Muscle layer of duodenum (tissue), 2 donors: ENCODE data around the gene EPN1.
A peak's percentile ranks its signal among the peaks of the same experiment; 100 is the strongest.

Source experiments
- H3K27ac ChIP-seq: one replicate; pipeline ENCODE4 v1.7.0; 2013; ENCODE audit warnings: mild to moderate bottlenecking, low read length
- H3K27me3 ChIP-seq: one replicate; pipeline ENCODE4 v1.7.0; 2013; ENCODE audit warnings: low read depth, mild to moderate bottlenecking, control low read depth, low read length
- H3K36me3 ChIP-seq, 2 donors: one replicate each; pipeline ENCODE4 v1.7.0; 2013; ENCODE audit warnings: low read length in 2 of 2, control low read depth in 1 of 2, mild to moderate bottlenecking in 1 of 2; ENCODE audit not compliant: insufficient read depth in 2 of 2, control insufficient read depth in 1 of 2
- H3K4me1 ChIP-seq, 2 donors: one replicate each; pipeline ENCODE4 v1.7.0; 2013; ENCODE audit warnings: low read length in 2 of 2, mild to moderate bottlenecking in 2 of 2, control low read depth in 1 of 2, moderate library complexity in 1 of 2; ENCODE audit not compliant: insufficient read depth in 2 of 2, control insufficient read depth in 1 of 2
- H3K4me3 ChIP-seq, 2 donors: one replicate each; pipeline ENCODE4 v1.7.0; 2013; ENCODE audit warnings: low read length in 2 of 2, low read depth in 1 of 2, mild to moderate bottlenecking in 1 of 2
- H3K9me3 ChIP-seq, 2 donors: one replicate each; pipeline ENCODE4 v1.7.0; 2013; ENCODE audit warnings: low read length in 2 of 2, control low read depth in 1 of 2, mild to moderate bottlenecking in 1 of 2; ENCODE audit not compliant: control insufficient read depth in 1 of 2
- donor health status: healthy.

EPN1 gene

GRCh38 chr19:55654868-55655647, 20.0 kb upstream of the EPN1 start, which contains the start of gene U2AF2:
U2AF2 (plus strand) TSS chr19:55655035; CDS start chr19:55655105, 70 bp downstream.
- Histone ChIP-seq H3K36me3 (peaks cover 0 to 26% of the 10 kb centered on the region in 2 donors), H3K4me3 (peak within 1 kb of the TSS; percentile 94 to 95), H3K27ac (peak within 1 kb of the TSS; percentile 99), H3K27me3 (no peaks in the 10 kb centered on the region), H3K9me3 (no peaks in the 10 kb centered on the region), H3K4me1 (peaks cover 24 to 48% of the 10 kb centered on the region in 2 donors)

DNA sequence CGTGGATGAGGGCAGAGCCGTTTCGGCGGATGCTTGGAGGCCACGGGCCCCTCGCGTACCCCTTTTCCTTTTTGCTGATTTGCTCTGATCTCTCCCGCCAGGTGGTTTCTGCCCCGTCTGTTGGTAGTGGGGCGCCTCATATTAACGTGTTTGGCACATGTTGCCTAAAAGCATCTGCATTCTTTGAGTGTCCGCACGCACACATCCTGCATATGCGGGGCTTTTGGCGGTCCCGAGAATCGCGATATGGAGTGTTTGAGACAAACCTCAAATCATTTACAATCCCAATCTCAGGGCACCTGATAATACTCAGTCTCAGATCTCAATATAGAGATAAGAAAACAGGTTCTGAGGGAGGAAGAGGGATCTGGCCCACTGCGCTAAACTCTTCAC, 19.4 kb upstream of the EPN1 start:
- peak overlapping the region; percentile 88 for H3K27ac ChIP-seq
- peaks cover 2 to 32% of the 10 kb centered on the region in 2 donors for H3K36me3 ChIP-seq
- H3K9me3 ChIP-seq = no peaks in the 10 kb centered on the region
- peaks cover 24 to 48% of the 10 kb centered on the region in 2 donors for H3K4me1 ChIP-seq
- H3K27me3 ChIP-seq = no peaks in the 10 kb centered on the region
- H3K4me3 ChIP-seq = peak overlapping the region; percentile 94 to 95

GRCh38 chr19:55656552-55656951, 18.5 kb upstream of the EPN1 start:
- Histone ChIP-seq H3K36me3 (peaks cover 11 to 41% of the 10 kb centered on the region in 2 donors), H3K27ac (peak overlapping the region; percentile 88), H3K4me3 (peak overlapping the region; percentile 94 to 95), H3K9me3 (no peaks in the 10 kb centered on the region), H3K4me1 (peaks cover 24 to 48% of the 10 kb centered on the region in 2 donors), H3K27me3 (no peaks in the 10 kb centered on the region)

DNA sequence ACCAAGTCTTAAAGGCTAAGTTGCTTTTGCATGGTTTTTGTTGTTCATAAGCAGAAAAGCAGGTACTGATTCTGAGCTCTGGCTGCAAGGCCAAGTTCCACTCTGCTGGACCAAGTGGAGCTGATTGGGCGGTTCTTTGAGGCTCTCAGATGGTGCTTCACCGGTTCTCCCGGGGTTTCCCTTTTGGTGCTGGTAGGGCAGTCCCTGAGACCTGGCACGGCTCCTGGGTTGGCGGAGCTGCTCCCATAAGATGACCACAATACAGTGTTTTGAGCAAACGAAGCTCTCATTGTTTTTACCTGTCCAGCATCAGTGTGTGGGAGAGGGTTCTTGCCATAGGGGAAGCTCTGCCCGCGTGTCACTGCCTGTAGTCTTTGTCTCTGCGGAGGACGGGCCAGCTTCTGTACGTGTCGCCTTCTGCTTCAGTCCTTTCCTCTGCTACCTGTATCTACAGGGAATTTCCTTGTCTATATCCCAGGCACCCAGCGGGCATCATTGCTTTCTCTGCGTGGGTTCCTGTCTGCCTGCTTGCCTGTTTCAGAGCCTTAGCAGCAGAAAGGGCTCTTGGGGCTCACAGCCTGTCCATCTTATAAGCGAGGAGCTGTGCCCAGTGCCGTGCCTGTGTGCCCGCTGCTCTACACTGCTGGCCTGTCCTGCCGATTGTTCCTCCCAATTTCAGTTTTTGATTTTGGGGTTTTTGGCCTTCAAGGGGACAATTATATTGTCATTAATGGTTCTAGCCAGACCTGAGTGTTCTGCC, 17.9 kb upstream of the EPN1 start:
- peak overlapping the region; percentile 94 to 95 for H3K4me3 ChIP-seq
- no peaks in the 10 kb centered on the region for H3K9me3 ChIP-seq
- peaks cover 17 to 47% of the 10 kb centered on the region in 2 donors for H3K36me3 ChIP-seq
- no peaks in the 10 kb centered on the region for H3K27me3 ChIP-seq
- peaks cover 24 to 48% of the 10 kb centered on the region in 2 donors for H3K4me1 ChIP-seq
- peak overlapping the region; percentile 88 for H3K27ac ChIP-seq

DNA sequence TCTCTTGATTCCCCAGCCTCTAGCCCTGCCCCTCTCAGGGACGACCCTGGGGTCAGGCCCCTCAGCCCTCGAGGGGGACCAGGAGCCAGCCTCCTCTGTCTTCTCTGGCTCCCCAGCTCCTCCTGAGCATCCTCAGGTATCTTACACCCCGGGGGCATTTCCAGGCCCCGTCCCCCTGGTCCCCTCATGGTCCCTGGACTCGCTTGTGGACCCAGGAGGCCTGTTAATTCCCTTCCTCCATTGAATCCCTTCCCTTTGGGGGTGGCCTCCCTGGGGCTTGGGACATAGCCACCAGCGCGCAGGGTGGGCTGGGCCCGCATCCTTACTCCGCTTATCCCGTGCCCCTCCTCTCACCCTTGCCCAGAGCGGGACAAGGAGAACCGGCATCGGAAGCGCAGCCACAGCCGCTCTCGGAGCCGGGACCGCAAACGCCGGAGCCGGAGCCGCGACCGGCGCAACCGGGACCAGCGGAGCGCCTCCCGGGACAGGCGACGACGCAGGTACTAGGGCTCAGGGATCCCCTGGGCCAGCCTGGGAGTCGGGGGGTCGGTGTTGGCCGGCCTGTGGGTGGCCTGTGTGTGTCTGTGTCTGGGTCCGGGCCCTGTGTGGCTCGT, 16.1 kb upstream of the EPN1 start:
- no peaks in the 10 kb centered on the region for H3K9me3 ChIP-seq
- peaks cover 34 to 64% of the 10 kb centered on the region in 2 donors for H3K36me3 ChIP-seq
- peak overlapping the region in 1 of 2 donors; percentile 24 for H3K4me3 ChIP-seq
- peaks cover 24 to 43% of the 10 kb centered on the region in 2 donors for H3K4me1 ChIP-seq
- no peak overlapping the region for H3K27ac ChIP-seq
- no peaks in the 10 kb centered on the region for H3K27me3 ChIP-seq

DNA sequence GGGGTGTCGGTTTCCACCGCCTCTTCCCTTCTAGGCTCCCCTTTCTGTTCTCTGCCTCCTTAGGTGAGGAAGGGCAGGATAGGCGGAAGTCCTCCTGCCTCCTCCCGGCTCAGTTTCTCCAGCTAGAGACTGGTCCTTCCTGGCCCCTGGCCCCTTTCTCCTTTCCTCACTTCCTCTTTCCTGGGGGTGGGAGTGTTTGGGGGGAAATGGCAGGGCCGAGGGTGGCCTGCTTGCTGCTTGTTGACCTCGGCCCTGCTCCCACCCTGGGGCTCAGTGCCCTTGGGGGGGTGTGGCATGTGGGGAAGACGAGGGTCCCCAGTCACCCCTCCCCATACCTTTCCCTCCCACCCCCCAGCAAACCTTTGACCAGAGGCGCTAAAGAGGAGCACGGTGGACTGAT, 15.2 kb upstream of the EPN1 start:
- no peaks in the 10 kb centered on the region for H3K27me3 ChIP-seq
- H3K4me3 ChIP-seq = no peak overlapping the region
- H3K4me1 ChIP-seq = peaks cover 24 to 43% of the 10 kb centered on the region in 2 donors
- H3K9me3 ChIP-seq = no peaks in the 10 kb centered on the region
- no peak overlapping the region for H3K27ac ChIP-seq
- peaks cover 39 to 66% of the 10 kb centered on the region in 2 donors for H3K36me3 ChIP-seq

- Histone ChIP-seq H3K27me3 (no peaks in the 10 kb centered on the region), H3K27ac (no peak overlapping the region), H3K4me3 (no peak overlapping the region), H3K4me1 (peaks cover 24 to 43% of the 10 kb centered on the region in 2 donors), H3K9me3 (no peaks in the 10 kb centered on the region), H3K36me3 (peaks cover 39 to 65% of the 10 kb centered on the region in 2 donors)
Measured at GRCh38 chr19:55660404-55660803, 14.6 kb upstream of the EPN1 start.

GRCh38 chr19:55660991-55661390, 14.0 kb upstream of the EPN1 start:
- Histone ChIP-seq H3K4me3 (no peak overlapping the region), H3K4me1 (peaks cover 22 to 40% of the 10 kb centered on the region in 2 donors), H3K36me3 (peaks cover 42 to 69% of the 10 kb centered on the region in 2 donors), H3K9me3 (no peaks in the 10 kb centered on the region), H3K27me3 (no peaks in the 10 kb centered on the region), H3K27ac (no peak overlapping the region)

- H3K9me3 ChIP-seq = no peaks in the 10 kb centered on the region
- H3K27ac ChIP-seq = no peak overlapping the region
- H3K4me1 ChIP-seq = peaks cover 13 to 32% of the 10 kb centered on the region in 2 donors
- H3K27me3 ChIP-seq = no peaks in the 10 kb centered on the region
- no peak overlapping the region for H3K4me3 ChIP-seq
- peaks cover 51 to 77% of the 10 kb centered on the region in 2 donors for H3K36me3 ChIP-seq
Measured at GRCh38 chr19:55661826-55662225, 13.2 kb upstream of the EPN1 start.

DNA sequence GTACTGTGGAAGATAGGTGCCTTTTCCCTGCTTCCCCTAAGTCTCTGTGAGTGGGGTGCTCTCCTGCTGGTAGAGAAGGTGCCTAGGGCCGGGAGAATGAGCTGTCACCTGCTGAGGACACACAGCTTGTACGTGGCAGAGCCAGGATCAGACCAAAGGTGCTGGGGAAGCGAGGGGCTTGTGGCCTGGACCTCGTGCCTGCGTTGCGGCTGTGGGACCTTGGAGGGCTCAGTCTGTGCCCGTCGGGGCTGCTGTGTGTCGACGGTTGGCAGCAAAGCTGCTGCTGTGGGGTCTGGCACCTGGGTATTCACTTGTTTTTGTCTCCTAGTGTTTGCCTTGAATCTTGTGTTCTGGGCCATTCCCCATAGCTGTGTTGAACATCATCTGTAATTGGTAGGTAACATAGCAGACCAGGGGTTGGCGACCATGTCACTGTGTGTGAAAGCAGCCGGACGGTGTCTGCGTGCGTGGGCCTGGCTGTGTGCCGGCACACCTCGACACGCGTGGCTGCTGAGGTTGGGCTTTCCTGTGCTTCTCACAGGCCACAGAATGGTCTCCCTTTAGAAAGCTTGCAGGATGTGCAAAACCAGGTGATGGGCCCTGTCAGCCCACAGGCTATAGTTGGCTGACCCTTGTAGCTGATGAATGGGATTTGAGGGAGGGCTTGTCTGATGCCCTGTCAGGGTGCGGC, 11.0 kb upstream of the EPN1 start:
- Histone ChIP-seq H3K4me3 (no peak overlapping the region), H3K27ac (no peak overlapping the region), H3K27me3 (no peaks in the 10 kb centered on the region), H3K36me3 (peaks cover 63 to 95% of the 10 kb centered on the region in 2 donors), H3K4me1 (peaks cover 0 to 10% of the 10 kb centered on the region in 2 donors), H3K9me3 (no peaks in the 10 kb centered on the region)
